Measurements from ENCODE around the gene MCUR1. TPM values are rescaled to one million over a fixed set of nuclear protein-coding genes. Genes with fewer than 3 reads are reported as not detected.

The MCUR1 gene
- total and polyA plus RNA-seq, 2 donors (not counting 1 experiment from before 2014, with no cell fraction given) = 4.6 to 10.6 TPM

DNA sequence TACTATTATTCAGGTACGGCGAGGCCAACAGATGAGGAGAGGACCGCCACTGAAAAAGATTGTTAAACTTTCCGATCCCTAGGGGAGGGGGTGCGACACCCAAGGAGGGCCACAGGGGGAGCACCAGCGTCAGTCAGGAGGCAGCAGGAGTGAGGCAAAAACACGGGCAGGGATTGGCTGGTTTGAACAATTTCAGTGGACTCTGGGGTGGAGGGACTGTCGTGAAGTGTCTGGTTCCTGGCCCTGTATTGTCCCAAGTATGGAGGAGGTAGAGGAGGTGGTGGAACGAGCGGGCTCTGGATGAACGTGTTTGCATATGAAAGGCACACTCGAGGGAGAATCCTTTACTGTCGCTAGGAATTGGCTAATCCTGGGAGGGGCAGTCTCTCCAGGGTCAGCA lies 32.5 kb upstream of the MCUR1 start:
- ChIA-PET POLR2A (no interaction called here), CTCF (no interaction called here)
- no peaks in the 10 kb centered on the region for H3K4me1 ChIP-seq (ENCODE audit: control insufficient read depth in 2 of 2, insufficient read depth in 2 of 2, low read length in 2 of 2)
- ATAC-seq (ENCODE audit: low read depth) = no peak
- H4K20me1 ChIP-seq (ENCODE audit: control insufficient read depth, insufficient read depth, low read length, poor library complexity, severe bottlenecking) = no peaks in the 10 kb centered on the region
- no peaks in the 10 kb centered on the region for H3K27me3 ChIP-seq (replicated peaks in 1 of 4; ENCODE audit: control extremely low read depth in 1 of 4, control insufficient read depth in 3 of 4, insufficient read depth in 4 of 4, low read length in 3 of 4)
- Mint-ChIP-seq H3K27me3 (peaks cover 15% of the 10 kb centered on the region), H3K4me3 (no peak overlapping the region), H3K4me1 (no peaks in the 10 kb centered on the region), H3K27ac (no peak overlapping the region), H3K9me3 (ENCODE audit: insufficient read depth) (no peaks in the 10 kb centered on the region)
- H3K27ac ChIP-seq (ENCODE audit: low read length in 2 of 2) = no peak overlapping the region
- no peaks in the 10 kb centered on the region for H3K36me3 ChIP-seq (replicated peaks in 1 of 2; ENCODE audit: control extremely low read depth in 1 of 2, control insufficient read depth in 1 of 2, extremely low read depth in 1 of 2, insufficient read depth in 2 of 2, low read length in 1 of 2)
- no peaks in the 10 kb centered on the region for H3K79me2 ChIP-seq (ENCODE audit: control insufficient read depth, insufficient read depth, low read length)
- no peak overlapping the region for H3K4me2 ChIP-seq (replicated peaks; ENCODE audit: low read depth, low read length, poor library complexity, severe bottlenecking)
- WGBS (ENCODE audit: insufficient coverage) = 90% methylated on average over 13 of the region's 13 CpGs
- TF ChIP-seq, protein P1, sequence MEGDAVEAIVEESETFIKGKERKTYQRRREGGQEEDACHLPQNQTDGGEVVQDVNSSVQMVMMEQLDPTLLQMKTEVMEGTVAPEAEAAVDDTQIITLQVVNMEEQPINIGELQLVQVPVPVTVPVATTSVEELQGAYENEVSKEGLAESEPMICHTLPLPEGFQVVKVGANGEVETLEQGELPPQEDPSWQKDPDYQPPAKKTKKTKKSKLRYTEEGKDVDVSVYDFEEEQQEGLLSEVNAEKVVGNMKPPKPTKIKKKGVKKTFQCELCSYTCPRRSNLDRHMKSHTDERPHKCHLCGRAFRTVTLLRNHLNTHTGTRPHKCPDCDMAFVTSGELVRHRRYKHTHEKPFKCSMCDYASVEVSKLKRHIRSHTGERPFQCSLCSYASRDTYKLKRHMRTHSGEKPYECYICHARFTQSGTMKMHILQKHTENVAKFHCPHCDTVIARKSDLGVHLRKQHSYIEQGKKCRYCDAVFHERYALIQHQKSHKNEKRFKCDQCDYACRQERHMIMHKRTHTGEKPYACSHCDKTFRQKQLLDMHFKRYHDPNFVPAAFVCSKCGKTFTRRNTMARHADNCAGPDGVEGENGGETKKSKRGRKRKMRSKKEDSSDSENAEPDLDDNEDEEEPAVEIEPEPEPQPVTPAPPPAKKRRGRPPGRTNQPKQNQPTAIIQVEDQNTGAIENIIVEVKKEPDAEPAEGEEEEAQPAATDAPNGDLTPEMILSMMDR (IDR thresholded peaks at IDR 0.05) = no peak
- no peak overlapping the region for H2AFZ ChIP-seq (ENCODE audit: insufficient read depth, low read depth, low read length, poor library complexity, severe bottlenecking)
- H3K9ac ChIP-seq (ENCODE audit: low read length) = no peak overlapping the region
- H3K4me3 ChIP-seq (ENCODE audit: control extremely low read depth in 1 of 5, extremely low read depth in 1 of 5, insufficient read depth in 1 of 5, low read depth in 2 of 5, low read length in 4 of 5) = no peak overlapping the region
- intact Hi-C loops (cut with micrococcal nuclease) = no loop called here
- no peak for DNase-seq
- no peaks in the 10 kb centered on the region for H3K9me3 ChIP-seq (ENCODE audit: control extremely low read depth in 1 of 3, control insufficient read depth in 2 of 3, insufficient read depth in 1 of 3, low read length in 2 of 3)

DNA sequence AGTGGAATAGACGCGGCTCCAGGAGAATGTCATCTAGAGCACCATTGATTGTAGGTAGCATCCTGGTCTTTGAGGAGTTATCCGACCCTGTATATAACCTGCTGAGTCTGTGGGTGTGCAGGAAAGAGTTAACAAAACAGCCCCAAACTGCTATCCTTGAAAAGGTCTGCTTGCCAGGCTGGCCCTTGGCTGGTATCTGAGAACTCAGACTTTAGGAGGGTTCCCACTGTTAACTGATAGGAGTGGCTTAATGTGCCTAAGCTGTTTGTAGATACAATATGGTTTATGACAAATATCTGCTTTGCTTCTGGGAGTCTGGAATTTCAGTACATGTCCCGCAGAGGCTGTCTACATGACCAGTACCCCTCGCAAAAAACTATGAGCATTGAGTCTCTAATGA lies 27.6 kb upstream of the MCUR1 start:
- Mint-ChIP-seq H3K4me1 (no peaks in the 10 kb centered on the region), H3K4me3 (no peak overlapping the region), H3K27me3 (peaks cover 4% of the 10 kb centered on the region), H3K27ac (no peak overlapping the region), H3K9me3 (ENCODE audit: insufficient read depth) (no peaks in the 10 kb centered on the region)
- Histone ChIP-seq H3K4me2 (replicated peaks; ENCODE audit: low read depth, low read length, poor library complexity, severe bottlenecking) (no peak overlapping the region), H3K4me1 (ENCODE audit: control insufficient read depth in 2 of 2, insufficient read depth in 2 of 2, low read length in 2 of 2) (no peaks in the 10 kb centered on the region), H3K79me2 (ENCODE audit: control insufficient read depth, insufficient read depth, low read length) (no peaks in the 10 kb centered on the region), H3K27me3 (replicated peaks in 1 of 4; ENCODE audit: control extremely low read depth in 1 of 4, control insufficient read depth in 3 of 4, insufficient read depth in 4 of 4, low read length in 3 of 4) (no peaks in the 10 kb centered on the region), H4K20me1 (ENCODE audit: control insufficient read depth, insufficient read depth, low read length, poor library complexity, severe bottlenecking) (no peaks in the 10 kb centered on the region), H3K27ac (ENCODE audit: low read length in 2 of 2) (no peak overlapping the region), H3K36me3 (replicated peaks in 1 of 2; ENCODE audit: control extremely low read depth in 1 of 2, control insufficient read depth in 1 of 2, extremely low read depth in 1 of 2, insufficient read depth in 2 of 2, low read length in 1 of 2) (no peaks in the 10 kb centered on the region), H3K9me3 (ENCODE audit: control extremely low read depth in 1 of 3, control insufficient read depth in 2 of 3, insufficient read depth in 1 of 3, low read length in 2 of 3) (no peaks in the 10 kb centered on the region), H3K9ac (ENCODE audit: low read length) (no peak overlapping the region), H3K4me3 (ENCODE audit: control extremely low read depth in 1 of 5, extremely low read depth in 1 of 5, insufficient read depth in 1 of 5, low read depth in 2 of 5, low read length in 4 of 5) (no peak overlapping the region), H2AFZ (ENCODE audit: insufficient read depth, low read depth, low read length, poor library complexity, severe bottlenecking) (no peak overlapping the region)
- CTCF ChIA-PET = no interaction called here
- no peak for DNase-seq
- POLR2A ChIA-PET = no interaction called here
- no peak for ATAC-seq (ENCODE audit: low read depth)
- WGBS (ENCODE audit: insufficient coverage) = 96% methylated on average over 5 of the region's 5 CpGs
- TF ChIP-seq, protein P1 (IDR thresholded peaks at IDR 0.05) = no peak
- no peak for TF ChIP-seq EZH2 (IDR thresholded peaks at IDR 0.05; ENCODE audit: borderline replicate concordance, insufficient read depth, low read depth, low read length, poor library complexity, severe bottlenecking)
- intact Hi-C loops (cut with micrococcal nuclease) = no loop called here
